Measurements from ENCODE around the gene RAB11A.

DNA sequence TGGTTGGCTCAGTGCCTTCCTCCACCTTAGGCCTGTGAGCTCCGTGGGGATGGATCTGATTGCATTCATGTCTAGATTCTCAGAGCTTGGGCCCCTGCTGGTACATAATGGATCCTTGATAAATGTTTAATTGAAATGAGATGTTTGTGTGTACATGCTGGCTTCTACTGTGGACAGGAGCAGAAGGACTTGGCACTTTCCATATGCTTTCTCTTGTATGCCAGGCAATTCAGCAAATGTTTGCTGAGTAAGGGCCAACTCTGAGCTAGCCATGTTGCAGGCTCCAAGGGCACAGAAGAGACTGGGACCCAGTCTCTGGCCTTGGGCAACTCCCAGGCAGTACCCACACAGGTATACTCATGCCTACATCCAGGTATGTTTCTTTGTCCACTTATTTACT is 67.0 kb downstream of the RAB11A start:
- TF ChIP-seq, protein P1, sequence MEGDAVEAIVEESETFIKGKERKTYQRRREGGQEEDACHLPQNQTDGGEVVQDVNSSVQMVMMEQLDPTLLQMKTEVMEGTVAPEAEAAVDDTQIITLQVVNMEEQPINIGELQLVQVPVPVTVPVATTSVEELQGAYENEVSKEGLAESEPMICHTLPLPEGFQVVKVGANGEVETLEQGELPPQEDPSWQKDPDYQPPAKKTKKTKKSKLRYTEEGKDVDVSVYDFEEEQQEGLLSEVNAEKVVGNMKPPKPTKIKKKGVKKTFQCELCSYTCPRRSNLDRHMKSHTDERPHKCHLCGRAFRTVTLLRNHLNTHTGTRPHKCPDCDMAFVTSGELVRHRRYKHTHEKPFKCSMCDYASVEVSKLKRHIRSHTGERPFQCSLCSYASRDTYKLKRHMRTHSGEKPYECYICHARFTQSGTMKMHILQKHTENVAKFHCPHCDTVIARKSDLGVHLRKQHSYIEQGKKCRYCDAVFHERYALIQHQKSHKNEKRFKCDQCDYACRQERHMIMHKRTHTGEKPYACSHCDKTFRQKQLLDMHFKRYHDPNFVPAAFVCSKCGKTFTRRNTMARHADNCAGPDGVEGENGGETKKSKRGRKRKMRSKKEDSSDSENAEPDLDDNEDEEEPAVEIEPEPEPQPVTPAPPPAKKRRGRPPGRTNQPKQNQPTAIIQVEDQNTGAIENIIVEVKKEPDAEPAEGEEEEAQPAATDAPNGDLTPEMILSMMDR (IDR thresholded peaks at IDR 0.05): no peak
- no peak for TF ChIP-seq POLR2A (IDR thresholded peaks at IDR 0.05)
